ENCODE results near the gene MYO1G.

The MYO1G gene

GRCh38 chr7:44981035-44981706 is 2.4 kb upstream of the MYO1G start:
- in situ Hi-C loops (cut with MboI; ENCODE audit: low sequenced_read_pairs), result no loop called here

DNA sequence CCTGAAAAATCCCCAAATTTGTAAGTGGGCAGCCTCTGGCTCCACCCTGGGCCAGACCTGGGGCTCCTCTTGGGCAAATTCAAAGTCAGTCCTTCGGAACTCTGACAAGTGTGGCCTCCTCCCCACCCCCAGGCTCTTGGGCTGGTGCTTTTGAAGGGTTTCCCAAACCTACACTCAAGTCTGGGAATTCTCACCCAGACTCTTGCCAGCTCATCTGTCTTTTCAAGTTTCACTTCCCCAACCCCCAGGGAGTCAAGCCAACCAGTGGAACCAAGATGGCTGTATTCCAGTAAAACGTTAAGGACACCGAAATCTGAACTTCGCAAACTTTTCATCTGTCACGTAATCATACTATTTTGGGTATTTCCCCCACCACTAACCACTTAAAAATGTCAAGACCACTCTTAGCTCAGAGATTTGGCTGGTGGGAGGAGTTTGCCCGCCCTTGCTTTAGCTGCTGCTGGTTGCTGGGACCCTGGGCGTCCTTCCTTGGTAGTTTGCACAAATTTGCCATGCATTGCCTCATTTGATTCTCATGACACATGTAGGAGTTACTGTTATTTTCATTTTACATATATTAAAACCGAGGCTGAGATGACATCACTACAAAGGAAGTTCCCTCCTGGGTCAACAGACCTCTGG is 1.7 kb upstream of the MYO1G start:
- in situ Hi-C loops (cut with MboI; ENCODE audit: low sequenced_read_pairs), result no loop called here

GRCh38 chr7:44979481-44980392 is 922 bp upstream of the MYO1G start:
- in situ Hi-C loops (cut with MboI; ENCODE audit: low sequenced_read_pairs), result loop anchor here (10.0 kb wide), 1 partner anchor 155 kb away; no protein-coding TSS in a partner anchor

DNA sequence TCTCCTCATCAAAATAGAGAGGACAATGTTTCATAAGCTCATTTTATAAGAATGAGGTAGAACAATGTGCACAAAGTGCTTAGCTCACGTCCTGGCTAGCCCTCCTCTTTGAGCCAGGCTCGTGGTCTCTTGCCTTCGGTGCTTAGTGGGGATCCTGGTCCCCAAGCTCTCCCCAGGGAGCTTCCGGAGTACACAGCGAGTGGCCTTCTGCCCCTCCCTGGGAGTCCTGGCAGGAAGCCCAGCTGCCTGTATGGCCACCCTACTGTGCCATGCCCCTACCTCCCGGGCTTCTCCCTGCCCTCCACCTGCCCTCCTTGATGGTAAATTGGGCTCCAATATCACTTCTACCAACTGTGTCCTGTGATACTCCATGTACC is 868 bp downstream of the MYO1G start:
- in situ Hi-C loops (cut with MboI; ENCODE audit: low sequenced_read_pairs), result loop anchor here (10.0 kb wide), 1 partner anchor 157 kb away; no protein-coding TSS in a partner anchor

DNA sequence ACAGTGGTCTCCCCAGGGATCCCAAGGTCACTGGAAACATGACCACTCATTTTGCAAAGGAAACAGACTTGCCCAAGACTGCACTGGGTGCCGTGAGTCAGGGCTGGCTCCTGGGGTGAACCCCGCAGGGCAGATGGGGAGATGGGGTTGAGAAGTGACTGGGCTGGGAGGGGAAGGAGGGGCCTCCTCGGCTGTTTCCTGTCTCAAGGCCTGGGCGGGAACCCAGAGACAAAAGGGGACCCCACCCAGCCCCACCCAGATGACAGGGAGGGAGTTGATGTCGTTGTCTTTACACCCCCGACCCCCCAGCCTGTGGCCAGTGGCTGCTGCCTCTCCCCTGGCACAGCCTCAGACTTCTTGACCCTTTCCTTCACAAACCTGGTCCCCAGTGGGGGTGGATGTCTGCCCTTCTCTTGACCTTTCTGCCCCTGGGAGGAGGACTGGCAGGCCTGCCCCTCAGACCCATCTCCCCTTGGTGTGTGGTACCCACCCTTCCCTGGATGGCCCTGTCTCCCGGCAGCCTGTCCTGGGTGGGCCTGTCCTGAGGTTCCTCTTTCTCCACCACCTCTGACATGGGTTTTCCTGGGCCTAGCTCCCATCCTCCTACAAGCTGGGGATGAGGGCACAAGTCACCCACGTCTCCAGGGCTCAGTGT is 1.4 kb downstream of the MYO1G start:
- in situ Hi-C loops (cut with MboI; ENCODE audit: low sequenced_read_pairs), result loop anchor here (10.0 kb wide), 1 partner anchor 157 kb away; no protein-coding TSS in a partner anchor

DNA sequence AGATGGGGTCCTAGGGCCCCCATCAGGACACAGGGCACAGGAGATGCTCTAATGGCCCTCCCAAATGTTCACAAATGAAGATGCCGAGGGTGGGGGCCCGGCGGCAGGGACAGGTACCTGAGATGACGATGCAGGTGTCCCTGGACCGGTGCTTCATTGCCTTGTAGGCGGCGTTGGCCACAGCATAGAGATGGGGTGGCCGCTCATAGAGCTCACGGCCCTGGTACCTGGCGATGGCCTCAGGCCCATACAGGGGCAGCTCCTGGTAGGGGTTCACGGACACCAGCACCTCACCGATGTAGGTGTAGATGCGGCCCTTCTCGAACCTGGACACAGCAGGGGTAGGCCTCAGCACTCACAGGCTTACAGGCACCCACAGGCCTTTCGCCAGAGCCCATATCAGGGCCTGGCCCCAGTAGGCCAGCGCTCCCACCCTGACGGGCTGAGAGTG is 2.0 kb downstream of the MYO1G start:
- in situ Hi-C loops (cut with MboI; ENCODE audit: low sequenced_read_pairs), result loop anchor here (10.0 kb wide), 1 partner anchor 158 kb away; no protein-coding TSS in a partner anchor

DNA sequence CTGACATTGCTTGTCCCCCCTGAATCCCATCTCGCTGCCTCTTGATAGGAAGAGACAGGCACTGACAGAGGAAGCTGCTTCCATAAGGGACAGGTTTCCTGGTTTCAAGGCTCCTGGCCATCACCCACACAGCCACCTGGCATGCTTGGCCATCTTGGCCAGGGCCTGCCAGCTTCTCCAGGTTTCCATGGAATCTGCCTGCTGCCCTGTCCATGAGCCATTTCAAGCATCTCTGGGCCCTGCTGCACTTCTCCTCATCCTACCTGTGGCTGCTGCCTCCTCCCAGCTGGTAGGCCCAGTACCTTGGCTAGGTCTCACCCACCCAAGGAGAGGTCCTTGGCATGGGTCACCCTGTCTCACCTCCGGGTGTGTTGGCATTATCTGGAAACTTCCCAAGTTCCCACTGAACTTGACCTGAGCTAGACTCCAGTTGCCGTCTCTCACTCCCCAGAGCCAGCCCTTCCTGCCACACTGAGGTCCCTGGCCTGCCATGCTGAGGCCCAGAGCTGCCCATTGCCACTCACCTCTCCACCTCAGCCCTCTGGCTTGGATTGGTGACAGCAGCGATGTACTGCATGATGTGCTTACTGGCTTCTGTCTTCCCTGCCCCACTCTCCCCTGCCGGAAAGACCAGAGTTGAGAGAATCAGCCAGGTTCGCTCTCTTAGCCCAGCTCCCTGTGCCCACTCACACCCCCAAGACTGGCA is 2.6 kb downstream of the MYO1G start:
- in situ Hi-C loops (cut with MboI; ENCODE audit: low sequenced_read_pairs), result loop anchor here (10.0 kb wide), 1 partner anchor 159 kb away; no protein-coding TSS in a partner anchor

- in situ Hi-C loops (cut with MboI; ENCODE audit: low sequenced_read_pairs), result loop anchor here (10.0 kb wide), 1 partner anchor 159 kb away; no protein-coding TSS in a partner anchor
These were observed 3.3 kb downstream of the MYO1G start for GRCh38 chr7:44975331-44976039.

DNA sequence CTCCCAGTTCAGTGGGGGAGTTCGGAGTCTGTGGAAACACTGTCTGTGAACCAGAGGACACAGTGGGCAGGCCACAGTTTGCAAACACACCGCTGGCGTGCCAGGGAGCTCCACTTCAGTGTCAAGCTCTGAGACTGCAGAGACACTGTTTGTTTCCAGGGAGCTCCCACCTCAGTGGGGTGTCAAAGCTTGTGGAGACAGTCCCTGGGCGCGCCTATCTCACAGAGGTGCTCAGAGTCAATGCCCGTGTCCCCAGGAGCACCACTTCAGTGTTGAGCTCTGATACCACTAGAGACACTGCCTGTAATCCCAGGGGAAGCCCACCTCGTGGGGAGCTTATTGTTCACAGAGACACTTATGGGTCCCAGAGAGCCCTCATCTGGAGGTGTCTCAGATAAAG is 4.3 kb downstream of the MYO1G start:
- in situ Hi-C loops (cut with MboI; ENCODE audit: low sequenced_read_pairs), result loop anchor here (10.0 kb wide), 1 partner anchor 160 kb away; no protein-coding TSS in a partner anchor

DNA sequence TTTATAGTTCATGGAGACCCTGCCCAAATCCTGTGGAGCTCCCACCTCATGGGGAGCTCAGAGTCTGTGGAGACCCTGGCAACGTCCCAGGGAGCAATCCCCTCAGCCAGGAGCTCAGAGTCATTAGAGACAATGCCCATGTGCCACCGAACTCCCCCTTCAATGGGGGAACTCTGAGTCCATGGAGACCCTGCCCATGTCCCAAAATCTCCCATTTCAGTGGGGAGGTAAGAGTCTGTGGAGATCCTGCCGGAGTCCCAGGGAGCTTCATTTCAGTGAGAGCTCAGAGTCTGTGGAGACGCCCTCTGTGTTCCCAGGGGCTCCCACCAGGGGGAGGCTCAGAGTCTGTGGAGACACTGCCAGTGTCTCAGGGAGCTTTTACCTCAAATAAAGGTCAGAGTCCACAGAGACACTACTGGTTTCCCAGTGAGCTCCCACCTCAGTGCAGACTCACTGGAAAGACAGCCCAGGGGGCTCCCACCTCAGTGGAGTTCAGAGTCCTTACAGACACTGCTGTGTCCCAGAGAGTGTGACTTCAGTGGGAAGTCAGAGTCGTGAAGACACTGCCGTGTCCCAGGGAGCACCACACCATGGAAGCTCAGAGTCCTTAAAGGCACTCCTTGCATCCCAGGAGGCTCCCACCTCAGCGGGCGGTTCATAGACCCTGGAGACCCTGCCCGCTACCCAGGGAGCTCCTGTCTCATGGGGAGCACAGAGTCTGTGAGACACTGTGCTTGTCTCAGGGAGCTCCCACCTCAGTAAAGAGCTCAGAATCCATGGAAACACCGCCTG is 5.0 kb downstream of the MYO1G start:
- in situ Hi-C loops (cut with MboI; ENCODE audit: low sequenced_read_pairs), result loop anchor here (10.0 kb wide), 1 partner anchor 161 kb away; no protein-coding TSS in a partner anchor

GRCh38 chr7:44972562-44972961 is 6.3 kb downstream of the MYO1G start:
- in situ Hi-C loops (cut with MboI; ENCODE audit: low sequenced_read_pairs), result loop anchor here (10.0 kb wide), 1 partner anchor 162 kb away; no protein-coding TSS in a partner anchor

- in situ Hi-C loops (cut with MboI; ENCODE audit: low sequenced_read_pairs), result loop anchor here (10.0 kb wide), 1 partner anchor 163 kb away; no protein-coding TSS in a partner anchor
These were observed 6.8 kb downstream of the MYO1G start for GRCh38 chr7:44971902-44972441.

- in situ Hi-C loops (cut with MboI; ENCODE audit: low sequenced_read_pairs), result loop anchor here (10.0 kb wide), 1 partner anchor 163 kb away; no protein-coding TSS in a partner anchor
These were observed 7.5 kb downstream of the MYO1G start for GRCh38 chr7:44971188-44971901.

GRCh38 chr7:44970523-44971051 is 8.2 kb downstream of the MYO1G start:
- in situ Hi-C loops (cut with MboI; ENCODE audit: low sequenced_read_pairs), result loop anchor here (10.0 kb wide), 1 partner anchor 164 kb away; no protein-coding TSS in a partner anchor

GRCh38 chr7:44969701-44970522 is 8.9 kb downstream of the MYO1G start:
- in situ Hi-C loops (cut with MboI; ENCODE audit: low sequenced_read_pairs), result loop anchor here (10.0 kb wide), 1 partner anchor 165 kb away; no protein-coding TSS in a partner anchor
